NT2/D1 (cell line): ENCODE data around the gene PEF1.

Source experiments
- DNase-seq: peaks from one replicate; pipeline ENCODE4 v3.0.0-alpha.2; 2011; ENCODE audit warnings: low read depth, low spot score
- H3K27me3 ChIP-seq: 2 replicates; pipeline ENCODE4 v1.6.0; 2011; ENCODE audit warnings: mild to moderate bottlenecking; ENCODE audit not compliant: insufficient read length, insufficient read depth
- H3K36me3 ChIP-seq: 2 replicates; pipeline ENCODE4 v1.6.1; 2011; ENCODE audit warnings: mild to moderate bottlenecking, low read length, mixed read lengths; ENCODE audit not compliant: insufficient read depth, insufficient read length
- H3K4me1 ChIP-seq: 2 replicates; pipeline ENCODE4 v1.5.1; 2011; ENCODE audit not compliant: insufficient read depth, insufficient read length
- H3K4me3 ChIP-seq: 2 replicates; pipeline ENCODE4 v1.5.1; 2011; ENCODE audit warnings: low read depth; ENCODE audit not compliant: insufficient read length
- H3K9ac ChIP-seq: 2 replicates; pipeline ENCODE4 v1.6.0; 2011; ENCODE audit warnings: low read depth; ENCODE audit not compliant: insufficient read length
- H3K9me3 ChIP-seq: 2 replicates; pipeline ENCODE4 v1.5.1; 2011; ENCODE audit warnings: mild to moderate bottlenecking, low read length; ENCODE audit not compliant: insufficient read depth
- SUZ12 ChIP-seq: IDR thresholded peaks from 2 replicates; pipeline ENCODE4 v1.6.1; 2011; ENCODE audit not compliant: insufficient read length, insufficient read depth; ENCODE audit errors: extremely low read depth
- YY1 ChIP-seq: IDR thresholded peaks from 2 replicates; pipeline ENCODE4 v1.6.1; 2011; ENCODE audit not compliant: insufficient read length, insufficient read depth
- ZNF274 ChIP-seq: IDR thresholded peaks from 2 replicates; pipeline ENCODE4 v1.6.1; 2011; ENCODE audit warnings: mild to moderate bottlenecking, low read depth, low read length

The PEF1 gene

DNA sequence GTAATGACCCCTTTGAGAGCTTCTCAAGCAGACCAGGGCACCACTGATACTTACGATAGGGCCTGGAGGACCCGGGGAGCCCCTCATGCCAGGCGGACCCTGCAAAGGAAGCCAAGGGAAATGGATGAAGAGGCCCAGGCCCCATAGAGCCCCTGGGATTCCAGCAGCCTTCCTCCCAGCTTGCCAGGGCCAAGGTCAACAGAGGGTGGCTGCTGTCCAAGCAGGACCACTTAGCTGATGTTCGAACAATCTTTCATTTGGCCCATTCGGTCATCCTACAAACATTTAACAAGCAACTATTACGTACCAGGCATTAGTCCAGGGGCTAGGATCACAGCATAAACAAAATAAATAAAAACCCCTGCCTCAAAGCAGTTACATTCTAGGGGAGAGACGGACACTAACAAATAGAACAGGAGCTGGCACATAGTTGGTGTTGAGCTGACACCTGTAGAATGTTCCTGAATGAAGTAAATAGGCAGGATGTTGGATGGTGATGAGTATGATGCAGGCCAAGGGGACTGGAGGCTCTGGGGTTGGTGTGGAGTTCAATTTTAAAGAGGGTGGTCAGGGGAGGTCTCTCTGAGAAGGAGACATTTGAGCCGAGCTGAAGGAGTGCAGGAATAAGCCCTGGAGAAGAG, 27.0 kb upstream of the PEF1 start:
- no peak for DNase-seq
- H3K4me3 ChIP-seq = no peak overlapping the region
- peaks cover 3% of the 10 kb centered on the region for H3K27me3 ChIP-seq
- H3K9me3 ChIP-seq = no peaks in the 10 kb centered on the region
- H3K4me1 ChIP-seq = peaks cover 42% of the 10 kb centered on the region
- H3K36me3 ChIP-seq = no peaks in the 10 kb centered on the region
- TF ChIP-seq ZNF274 (no peak), SUZ12 (no peak), YY1 (no peak)
- H3K9ac ChIP-seq = no peak overlapping the region

DNA sequence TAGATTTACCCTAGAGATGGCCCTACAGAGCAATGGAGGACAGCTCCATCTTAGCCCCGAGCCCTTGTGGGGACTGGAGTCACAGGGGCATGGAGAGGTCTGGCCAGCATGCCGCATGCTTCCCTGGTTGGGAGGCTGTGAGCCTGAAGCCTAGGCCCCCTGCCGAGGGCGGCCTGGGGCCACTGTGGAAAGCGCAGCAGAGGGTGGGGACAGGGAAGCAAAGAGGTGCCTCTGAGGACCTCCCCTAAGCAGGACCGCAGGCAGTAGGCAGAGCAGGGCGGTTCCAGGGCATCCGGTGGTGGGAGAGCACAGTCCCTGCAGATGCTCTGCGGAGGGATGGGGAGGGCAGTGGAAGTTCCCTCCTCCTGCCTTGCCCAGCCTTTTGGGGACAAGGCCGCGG, 26.5 kb upstream of the PEF1 start:
- Histone ChIP-seq H3K4me3 (no peak overlapping the region), H3K9ac (no peak overlapping the region), H3K9me3 (no peaks in the 10 kb centered on the region), H3K36me3 (no peaks in the 10 kb centered on the region), H3K27me3 (peaks cover 3% of the 10 kb centered on the region), H3K4me1 (peaks cover 44% of the 10 kb centered on the region)
- no peak for DNase-seq
- TF ChIP-seq SUZ12 (no peak), YY1 (no peak), ZNF274 (no peak)

DNA sequence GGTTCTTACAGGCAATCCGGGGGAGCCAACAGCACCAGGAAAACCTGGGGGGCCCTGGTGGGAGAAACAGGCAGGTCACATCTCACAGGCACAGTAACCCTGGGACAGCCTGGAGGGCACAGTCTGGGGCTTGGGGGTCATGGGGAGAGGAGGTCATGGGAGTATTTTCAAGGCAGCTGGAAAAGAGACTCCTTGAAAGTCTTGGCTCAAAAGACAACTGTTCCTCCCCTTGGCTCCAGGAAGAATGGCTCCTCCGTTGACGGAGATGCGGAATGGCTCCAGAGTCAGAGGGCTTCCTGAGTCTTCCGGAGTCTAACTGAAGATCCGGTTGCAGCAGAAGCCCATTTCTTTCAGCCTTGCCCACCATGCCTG, 25.9 kb upstream of the PEF1 start:
- DNase-seq = no peak
- Histone ChIP-seq H3K36me3 (no peaks in the 10 kb centered on the region), H3K4me3 (no peak overlapping the region), H3K9me3 (no peaks in the 10 kb centered on the region), H3K27me3 (peaks cover 3% of the 10 kb centered on the region), H3K9ac (no peak overlapping the region), H3K4me1 (peaks cover 47% of the 10 kb centered on the region)
- TF ChIP-seq YY1 (no peak), ZNF274 (no peak), SUZ12 (no peak)

DNA sequence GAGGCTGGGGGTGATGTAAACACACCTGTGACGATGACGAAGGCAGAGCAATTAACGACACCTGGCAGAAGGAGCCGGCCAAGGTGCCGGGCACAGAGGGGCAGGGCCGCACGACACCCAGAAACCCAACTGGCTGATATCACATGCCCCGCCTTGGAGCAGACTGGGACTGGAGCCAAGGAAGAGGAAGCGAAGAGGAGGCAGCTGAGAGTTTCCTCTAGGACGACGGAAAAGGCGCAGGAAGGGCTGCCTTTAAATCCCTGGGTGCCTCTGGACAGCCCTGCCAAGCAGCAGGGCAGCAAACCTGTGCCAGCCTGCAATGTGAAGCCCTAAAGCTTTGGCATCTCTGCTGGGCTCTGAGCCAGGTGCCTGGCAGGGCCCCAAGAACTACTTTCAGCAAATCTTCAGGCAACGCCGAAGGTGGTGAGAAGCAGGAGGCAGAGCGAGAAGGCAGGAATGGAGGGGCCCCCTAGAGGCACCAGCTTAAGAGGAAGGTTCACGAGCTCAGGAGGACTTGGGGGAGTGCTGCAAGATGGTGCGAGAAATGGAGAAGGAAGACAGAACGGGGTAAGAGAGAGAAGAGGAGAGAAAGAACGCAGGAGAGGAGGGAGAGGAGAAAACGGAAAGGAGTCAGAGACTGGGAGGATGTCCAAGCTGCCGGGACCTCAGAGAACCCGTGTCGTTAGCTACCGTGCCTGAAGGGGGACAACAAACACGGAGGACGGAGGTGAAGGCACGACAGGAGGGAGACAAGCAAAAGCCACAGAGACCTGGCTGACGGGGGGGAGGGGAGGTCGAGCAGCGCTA, 25.3 kb upstream of the PEF1 start:
- Histone ChIP-seq H3K4me1 (peaks cover 43% of the 10 kb centered on the region), H3K27me3 (peaks cover 3% of the 10 kb centered on the region), H3K9me3 (no peaks in the 10 kb centered on the region), H3K4me3 (no peak overlapping the region), H3K36me3 (no peaks in the 10 kb centered on the region), H3K9ac (no peak overlapping the region)
- no peak for DNase-seq
- TF ChIP-seq SUZ12 (no peak), YY1 (no peak), ZNF274 (no peak)

DNA sequence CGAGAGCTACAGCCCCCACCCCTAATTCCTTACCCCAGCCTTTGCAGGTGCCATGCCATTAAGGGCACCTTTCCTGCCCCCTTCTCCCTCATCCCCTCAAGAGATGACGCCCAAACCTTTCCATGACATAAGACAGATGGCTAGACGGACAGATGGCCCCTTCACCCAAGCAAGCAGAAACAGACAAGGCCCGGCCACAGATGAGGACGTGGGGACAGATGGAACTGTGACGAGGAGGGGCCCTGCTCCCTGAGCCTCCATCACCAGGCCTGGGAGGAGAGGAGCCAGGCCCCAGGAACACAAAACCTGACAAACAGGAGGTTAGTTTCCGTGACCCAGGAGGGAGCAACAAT, 24.7 kb upstream of the PEF1 start:
- Histone ChIP-seq H3K4me3 (no peak overlapping the region), H3K9ac (no peak overlapping the region), H3K36me3 (no peaks in the 10 kb centered on the region), H3K9me3 (no peaks in the 10 kb centered on the region), H3K4me1 (peaks cover 41% of the 10 kb centered on the region), H3K27me3 (peaks cover 3% of the 10 kb centered on the region)
- no peak for DNase-seq
- TF ChIP-seq YY1 = no peak
- no peak for TF ChIP-seq SUZ12
- no peak for TF ChIP-seq ZNF274

DNA sequence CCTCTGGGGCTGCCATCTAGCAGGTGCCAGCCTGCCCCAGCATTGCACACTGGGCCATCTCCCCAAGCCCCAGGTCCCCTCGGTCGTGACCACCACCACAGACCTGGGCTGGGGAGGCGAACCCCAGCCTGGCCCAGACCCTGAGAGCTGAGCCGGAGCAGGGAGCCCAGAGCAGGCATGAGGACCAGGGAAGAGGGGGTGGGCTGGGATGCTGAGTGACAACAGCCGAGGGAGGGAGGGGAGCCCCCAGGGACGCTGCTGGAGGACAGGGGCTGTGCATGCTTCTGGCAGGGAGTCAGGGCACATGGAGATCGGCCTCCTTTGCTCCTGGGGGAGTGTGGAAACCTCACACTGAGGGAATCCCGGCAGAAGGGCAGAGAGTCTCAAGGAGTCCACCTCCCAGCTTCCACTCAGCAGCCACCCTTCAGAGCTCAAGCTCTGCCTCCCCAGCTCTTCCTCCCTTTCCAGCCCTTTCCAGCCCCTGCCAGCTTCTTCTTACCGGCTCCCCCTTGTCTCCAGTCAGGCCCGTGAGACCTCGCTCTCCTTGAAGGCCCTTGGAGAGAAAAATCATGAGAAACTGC, 23.7 kb upstream of the PEF1 start:
- H3K4me1 ChIP-seq = peaks cover 36% of the 10 kb centered on the region
- no peak for DNase-seq

More for the DNA sequence above, 23.7 kb upstream of the PEF1 start:
- no peak for TF ChIP-seq YY1
- TF ChIP-seq SUZ12 = no peak
- TF ChIP-seq ZNF274 = no peak
- Histone ChIP-seq H3K9me3 (no peaks in the 10 kb centered on the region), H3K4me3 (no peak overlapping the region), H3K27me3 (peaks cover 3% of the 10 kb centered on the region), H3K9ac (no peak overlapping the region), H3K36me3 (no peaks in the 10 kb centered on the region)
